GM19240 (cell line): ENCODE results near the gene VPS13D.

ENCODE experiments used
- DNase-seq: peaks from one replicate; pipeline ENCODE4 v3.0.0; 2011; ENCODE audit warnings: low spot score; ENCODE audit not compliant: insufficient read length

VPS13D gene

DNA sequence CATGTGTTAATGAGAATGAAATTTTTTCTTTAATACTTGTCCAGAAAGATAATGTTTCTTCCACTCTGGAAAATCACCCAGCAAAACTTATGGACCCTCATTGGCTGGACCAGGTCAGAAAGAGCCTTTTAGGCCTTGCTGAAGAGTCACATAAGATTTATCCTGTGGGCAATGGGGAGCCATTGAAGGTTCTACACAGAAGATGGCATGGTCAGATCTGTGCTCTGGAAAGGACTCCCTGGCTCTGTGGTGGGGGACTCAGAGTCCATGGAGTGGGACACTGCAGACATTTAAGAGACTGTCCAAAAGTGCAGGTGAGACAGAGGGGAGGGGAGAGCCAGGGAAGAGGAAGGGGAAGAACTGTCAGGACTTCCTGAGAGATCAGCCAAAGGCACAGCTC is 321.8 kb downstream of the VPS13D start:
- no peak for DNase-seq

DNA sequence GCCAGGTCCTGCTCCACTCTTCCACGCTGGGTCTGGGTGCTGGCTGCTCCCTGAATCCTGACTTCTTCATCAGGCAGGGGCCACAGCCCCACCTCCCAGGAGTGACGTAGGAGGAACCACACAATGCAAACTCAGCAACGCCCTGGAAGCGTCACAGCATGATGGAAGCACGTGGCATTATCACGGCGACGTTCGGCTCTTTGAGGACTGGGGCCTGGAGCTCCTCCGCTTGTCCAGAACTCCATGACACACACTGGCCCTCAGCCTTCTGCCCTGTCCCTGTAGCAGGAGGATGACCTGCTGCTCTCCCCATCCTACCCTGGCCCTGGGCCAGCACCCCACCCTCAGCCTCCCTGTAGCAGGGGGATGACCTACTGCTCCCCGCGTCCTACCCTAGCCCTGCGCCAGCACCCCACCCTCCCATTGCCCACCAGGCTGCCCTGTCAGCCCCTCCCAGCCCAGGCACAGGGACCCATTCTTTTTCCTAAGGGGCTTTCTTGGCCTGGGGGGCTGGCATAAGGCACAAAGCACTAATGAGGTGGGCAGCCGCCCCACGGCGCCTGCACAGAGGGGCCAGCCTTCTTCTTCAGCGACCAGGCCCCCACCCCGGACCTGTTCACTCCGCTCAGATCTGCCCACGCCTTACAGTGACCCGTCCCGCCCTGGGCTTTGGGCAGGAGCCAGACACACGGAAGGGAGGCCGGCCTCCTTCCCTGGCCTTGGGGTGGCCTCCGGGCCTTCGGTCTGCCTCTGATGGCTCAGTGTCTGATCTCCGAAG is 322.5 kb downstream of the VPS13D start:
- DNase-seq, result no peak

DNA sequence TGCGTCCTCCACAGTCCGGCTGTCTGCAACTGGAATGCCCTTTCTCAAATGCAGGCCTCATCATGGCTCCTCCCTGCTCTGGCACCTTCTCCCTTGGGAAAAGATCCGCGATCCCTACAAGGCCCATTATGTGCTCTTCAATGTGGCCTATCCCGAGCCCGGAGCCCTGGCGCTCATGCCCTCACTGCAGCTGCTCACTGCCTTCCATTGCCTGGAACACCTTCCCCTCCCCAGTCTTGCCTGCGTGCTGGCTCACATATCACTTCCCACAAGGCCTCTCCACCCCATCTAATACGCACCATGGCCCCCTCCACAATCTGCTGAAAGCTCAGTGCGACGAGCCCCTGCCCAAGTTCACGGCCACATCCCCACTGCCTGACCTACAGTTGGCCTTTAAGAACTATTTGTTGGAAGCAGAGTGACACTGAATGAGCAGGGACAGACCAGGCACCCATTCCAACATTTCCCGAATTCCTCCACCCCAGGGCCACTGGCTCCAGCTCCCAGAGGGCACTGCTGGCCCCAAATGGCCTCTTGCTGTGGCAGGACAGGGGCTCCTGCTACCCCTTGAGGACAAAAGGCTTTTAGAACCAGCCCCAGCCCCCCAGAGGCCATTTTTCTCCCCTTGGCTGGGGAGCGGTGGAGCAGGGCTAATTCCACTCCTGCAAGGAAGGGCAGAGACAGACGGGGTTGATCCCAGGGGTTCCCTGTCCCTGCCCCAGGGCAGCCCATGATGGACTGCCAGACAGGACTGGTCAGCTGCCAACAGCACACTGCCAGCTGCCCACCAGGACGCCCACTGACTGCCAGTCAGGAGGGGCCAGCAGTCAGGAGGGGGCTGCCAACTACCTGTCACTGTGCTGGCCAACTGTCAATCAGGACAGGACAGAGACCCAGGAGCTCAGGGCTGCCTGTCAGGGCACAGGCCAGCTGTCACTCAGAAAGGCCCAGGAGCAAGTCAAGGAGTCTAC is 323.4 kb downstream of the VPS13D start:
- no peak for DNase-seq

DNA sequence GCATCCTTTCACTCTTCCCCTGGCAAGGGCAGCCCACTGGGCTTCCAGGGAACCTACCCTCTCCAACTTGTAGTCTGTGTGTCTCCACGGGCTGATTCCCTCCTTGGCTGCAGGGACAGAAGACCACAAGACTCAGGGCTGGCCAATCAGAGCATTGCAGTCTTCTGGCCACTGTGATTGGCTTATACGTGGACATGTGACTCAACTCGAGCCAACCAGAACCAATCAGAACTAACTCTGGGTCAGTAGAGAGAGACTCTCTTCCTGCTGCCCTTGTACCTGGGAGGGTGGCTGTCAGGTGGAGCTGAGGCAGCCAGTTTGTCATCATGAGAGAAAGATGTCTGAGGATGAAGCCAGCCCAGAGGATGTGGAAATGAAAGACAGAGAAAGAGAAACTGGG is 324.1 kb downstream of the VPS13D start:
- DNase-seq, result no peak

DNA sequence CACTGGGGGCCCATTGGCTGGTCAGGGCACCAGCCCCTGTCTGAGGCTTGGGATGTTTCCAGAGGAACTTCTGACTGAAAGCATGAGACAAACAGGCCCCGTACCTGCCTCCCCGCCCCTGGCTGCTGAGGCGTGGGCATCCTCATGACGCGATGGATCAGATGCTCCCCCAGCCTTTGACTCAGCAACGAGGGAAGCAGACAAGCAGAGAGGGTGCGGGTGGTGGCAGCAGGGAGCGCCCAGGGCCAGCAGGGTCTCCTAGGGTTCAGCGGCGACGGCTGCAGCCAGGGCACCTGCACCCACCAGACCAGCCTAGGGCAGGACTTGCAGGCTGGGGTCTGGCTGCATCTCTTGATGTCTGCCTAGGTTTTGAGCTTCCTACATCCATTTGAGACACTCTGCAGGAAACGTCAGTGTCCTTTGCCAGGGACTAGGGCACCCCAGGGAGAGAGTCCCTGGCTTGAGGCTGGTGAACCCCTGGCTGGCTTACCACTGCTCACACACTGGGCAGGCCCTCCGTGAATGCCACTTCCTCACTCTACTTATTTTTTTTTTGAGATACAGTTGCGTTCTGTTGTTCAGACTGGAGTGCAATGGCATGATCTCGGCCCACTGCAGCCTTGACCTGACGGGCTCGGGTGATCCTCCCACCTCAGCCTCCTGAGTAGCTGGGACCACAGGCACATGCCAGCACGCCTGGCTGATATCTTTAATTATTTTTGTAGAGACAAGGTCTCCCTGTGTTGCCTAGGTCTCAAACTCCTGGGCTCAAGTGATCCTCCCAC is 324.9 kb downstream of the VPS13D start:
- DNase-seq, result no peak

DNA sequence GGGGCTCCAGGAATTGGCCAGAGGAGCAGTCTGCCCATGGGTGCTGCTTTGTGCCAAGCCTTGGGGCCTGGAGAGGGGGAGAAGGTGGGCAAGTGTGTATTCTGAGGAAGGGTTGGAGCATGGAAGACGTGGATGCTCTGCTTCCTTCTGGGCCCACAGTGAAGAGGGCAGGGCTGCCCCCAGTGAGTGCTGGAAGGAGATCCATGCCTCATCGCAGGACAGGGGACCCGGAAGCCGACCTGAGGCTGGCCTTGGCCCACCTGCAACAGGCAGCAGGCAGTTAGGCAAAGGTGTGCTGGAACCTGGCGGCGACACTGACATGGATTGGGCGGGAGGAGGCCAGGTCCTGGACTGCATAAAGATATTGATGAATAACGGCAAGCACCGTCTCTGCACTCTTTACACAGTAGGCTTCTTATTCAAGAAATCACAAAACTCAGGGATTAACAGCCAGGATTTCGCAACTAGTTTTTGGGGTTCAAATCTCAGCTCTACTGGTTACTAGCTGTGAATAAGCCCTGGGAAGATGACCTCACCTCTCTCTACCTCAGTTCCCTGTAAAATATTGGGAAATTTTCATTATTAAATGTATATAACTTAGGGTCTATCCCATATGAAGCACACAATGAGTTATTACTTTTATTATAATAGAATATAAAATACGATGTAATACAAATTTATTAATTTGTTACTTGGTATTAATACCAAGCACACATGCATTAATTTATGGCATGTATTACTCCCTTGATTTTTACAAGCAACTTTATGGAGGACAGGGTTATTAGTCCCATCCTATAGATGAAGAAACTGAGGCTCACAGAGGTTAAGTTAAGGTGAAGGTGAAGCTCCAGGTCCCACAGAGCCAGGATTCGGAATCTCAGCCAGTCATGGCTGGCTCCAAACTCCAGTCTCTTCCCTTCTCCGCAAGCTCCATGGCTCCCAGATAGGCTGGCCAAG is 325.9 kb downstream of the VPS13D start:
- DNase-seq, result no peak

DNA sequence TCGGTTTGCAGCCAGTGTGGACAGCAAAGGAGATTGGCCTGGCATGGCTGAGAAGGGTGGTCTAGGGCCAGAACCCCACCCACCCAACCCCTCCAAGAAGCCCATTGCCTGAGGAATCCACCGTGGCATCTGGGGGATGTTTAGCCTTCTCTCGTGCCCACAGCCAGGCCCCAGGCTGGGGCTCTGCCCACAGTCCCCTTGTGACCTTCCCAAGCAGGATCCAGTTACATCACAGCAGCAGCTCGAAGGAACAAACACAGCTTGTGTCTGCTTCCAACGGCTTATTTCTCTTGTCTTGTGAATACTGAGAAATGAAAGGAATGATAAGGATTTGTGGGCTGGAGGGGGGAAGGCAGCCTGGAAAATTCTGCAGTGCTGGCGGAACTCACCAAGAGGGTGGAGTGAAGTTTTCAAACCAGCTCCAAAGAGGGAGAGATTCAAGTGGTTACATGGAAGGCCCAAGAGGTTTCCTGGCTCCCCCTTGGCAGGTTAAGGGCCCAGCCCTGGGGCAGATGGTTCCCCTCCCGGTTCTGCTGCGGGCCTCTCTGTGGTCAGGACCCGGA is 326.6 kb downstream of the VPS13D start:
- DNase-seq, result no peak

DNA sequence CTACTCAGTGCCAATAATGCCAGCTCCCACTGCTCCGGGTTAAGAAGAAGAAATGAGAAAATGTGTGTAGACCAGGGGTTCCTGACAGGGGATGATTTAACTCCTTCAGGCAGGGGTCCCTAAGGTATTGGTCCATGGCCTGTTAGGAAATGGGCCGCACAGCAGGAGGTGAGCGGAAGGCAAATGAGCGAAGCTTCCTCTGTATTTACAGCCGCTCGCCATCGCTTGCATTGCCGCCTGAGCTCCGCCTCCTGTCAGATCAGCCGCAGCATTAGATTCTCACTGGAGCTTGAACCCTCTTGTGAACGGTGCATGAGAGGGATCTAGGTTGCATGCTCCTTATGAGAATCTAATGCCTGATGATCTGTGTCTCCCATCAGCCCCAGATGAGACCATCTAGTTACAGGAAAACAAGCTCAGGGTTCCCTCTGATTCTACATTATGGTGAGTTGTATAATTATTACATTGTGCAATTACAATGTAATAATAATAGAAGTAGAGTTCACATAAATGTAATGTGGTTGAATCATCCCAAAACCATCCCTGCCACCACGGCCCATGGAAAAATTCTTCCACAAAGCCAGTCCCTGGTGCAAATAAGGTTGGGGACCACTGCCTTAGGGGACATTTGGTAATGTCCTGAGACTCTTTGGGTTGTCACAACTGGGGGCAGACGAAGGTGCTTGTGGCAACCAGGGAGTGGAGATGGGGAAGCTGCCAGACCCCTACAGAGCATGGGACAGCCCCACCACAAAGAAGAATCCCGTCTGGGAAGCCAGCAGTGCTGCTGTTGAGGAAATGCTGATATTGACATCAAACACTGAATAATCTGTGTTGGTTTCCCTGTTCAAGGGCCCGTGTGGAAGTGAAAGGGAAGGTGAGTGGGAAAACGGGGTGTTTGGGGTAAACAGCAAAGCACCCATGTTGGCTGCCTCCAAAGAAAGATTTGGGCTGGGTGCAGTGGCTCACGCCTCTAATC is 327.4 kb downstream of the VPS13D start:
- DNase-seq, result no peak

DNA sequence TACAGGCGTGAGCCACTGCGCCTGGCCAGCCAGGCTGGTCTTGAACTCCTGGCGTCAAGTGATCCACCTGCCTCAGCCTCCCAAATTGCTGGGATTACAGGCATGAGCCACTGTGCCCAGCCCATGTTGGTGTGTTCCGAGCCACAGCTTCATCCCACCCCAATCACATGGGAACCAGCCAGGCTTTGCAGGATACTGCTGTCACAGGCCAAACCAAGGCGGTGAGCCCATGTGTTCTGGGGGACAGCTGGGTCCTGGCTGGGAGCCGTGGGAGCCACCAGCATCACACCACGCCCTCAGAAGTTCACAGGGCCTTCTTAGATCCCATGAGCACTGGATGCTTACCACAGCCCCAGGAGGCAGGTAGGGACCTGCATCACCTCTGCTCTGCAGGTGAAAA is 331.3 kb downstream of the VPS13D start:
- DNase-seq, result no peak
